ENCODE measurements around the gene C6orf132.

DNA sequence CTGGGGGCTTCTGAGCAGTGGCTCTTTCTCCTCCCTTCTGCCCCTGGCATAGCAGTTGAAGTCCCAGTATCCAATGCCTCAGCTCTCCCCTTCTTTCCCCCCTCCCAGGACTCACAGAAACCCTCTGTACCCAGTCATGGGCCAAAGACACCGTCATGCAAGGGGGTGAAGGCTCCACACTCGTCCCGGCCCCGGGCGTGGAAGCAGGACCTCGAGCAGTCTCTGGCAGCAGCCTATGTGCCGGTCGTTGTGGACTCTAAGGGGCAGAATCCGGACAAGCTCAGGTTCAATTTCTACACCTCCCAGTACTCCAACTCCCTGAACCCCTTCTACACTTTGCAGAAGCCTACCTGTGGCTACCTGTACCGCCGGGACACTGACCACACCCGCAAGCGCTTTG lies 20.4 kb upstream of the C6orf132 start:
- TF ChIP-seq, protein P1, sequence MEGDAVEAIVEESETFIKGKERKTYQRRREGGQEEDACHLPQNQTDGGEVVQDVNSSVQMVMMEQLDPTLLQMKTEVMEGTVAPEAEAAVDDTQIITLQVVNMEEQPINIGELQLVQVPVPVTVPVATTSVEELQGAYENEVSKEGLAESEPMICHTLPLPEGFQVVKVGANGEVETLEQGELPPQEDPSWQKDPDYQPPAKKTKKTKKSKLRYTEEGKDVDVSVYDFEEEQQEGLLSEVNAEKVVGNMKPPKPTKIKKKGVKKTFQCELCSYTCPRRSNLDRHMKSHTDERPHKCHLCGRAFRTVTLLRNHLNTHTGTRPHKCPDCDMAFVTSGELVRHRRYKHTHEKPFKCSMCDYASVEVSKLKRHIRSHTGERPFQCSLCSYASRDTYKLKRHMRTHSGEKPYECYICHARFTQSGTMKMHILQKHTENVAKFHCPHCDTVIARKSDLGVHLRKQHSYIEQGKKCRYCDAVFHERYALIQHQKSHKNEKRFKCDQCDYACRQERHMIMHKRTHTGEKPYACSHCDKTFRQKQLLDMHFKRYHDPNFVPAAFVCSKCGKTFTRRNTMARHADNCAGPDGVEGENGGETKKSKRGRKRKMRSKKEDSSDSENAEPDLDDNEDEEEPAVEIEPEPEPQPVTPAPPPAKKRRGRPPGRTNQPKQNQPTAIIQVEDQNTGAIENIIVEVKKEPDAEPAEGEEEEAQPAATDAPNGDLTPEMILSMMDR (IDR thresholded peaks at IDR 0.05; ENCODE audit: low read depth, low read length): no peak
- no peak for TF ChIP-seq EZH2phosphoT487 (IDR thresholded peaks at IDR 0.05; ENCODE audit: low read depth)
